Loucy (cell line): Measurements from ENCODE around the gene CALHM2.

Experiments
- H2AFZ ChIP-seq: fragments of 200-600 bp; sonication (generic); 2 replicates; pipeline ENCODE4 v1.6.0; 2016; ENCODE audit warnings: antibody characterized with exemption, mild to moderate bottlenecking, low read length, moderate library complexity
- H3F3A ChIP-seq: fragments of 200-600 bp; 2 replicates; pipeline ENCODE4 v1.6.0; 2016; ENCODE audit warnings: antibody characterized with exemption, low read depth, mild to moderate bottlenecking
- H3K27me3 ChIP-seq: fragments of 200-600 bp; sonication (generic); 2 replicates; pipeline ENCODE4 v1.6.1; 2014; ENCODE audit warnings: low read length, mild to moderate bottlenecking; ENCODE audit not compliant: insufficient read depth, poor library complexity, severe bottlenecking
- H3K36me3 ChIP-seq: fragments of 200-600 bp; sonication (generic); 2 replicates; pipeline ENCODE4 v1.6.1; 2016; ENCODE audit warnings: low read length; ENCODE audit not compliant: insufficient read depth
- H3K4me1 ChIP-seq: fragments of 200-600 bp; sonication (generic); 2 replicates; pipeline ENCODE4 v1.5.1; 2014; ENCODE audit warnings: low read length, mild to moderate bottlenecking; ENCODE audit not compliant: insufficient read depth, poor library complexity, severe bottlenecking
- H3K4me2 ChIP-seq: fragments of 200-600 bp; sonication (generic); 2 replicates; pipeline ENCODE4 v1.6.0; 2014; ENCODE audit warnings: antibody characterized with exemption, low read length, low read depth, mild to moderate bottlenecking; ENCODE audit not compliant: poor library complexity, severe bottlenecking
- H3K4me3 ChIP-seq: fragments of 200-600 bp; sonication (generic); 2 replicates; pipeline ENCODE4 v1.5.1; 2014; ENCODE audit warnings: low read length, mild to moderate bottlenecking, mixed read lengths; ENCODE audit not compliant: poor library complexity, severe bottlenecking
- H3K79me2 ChIP-seq: fragments of 200-600 bp; sonication (generic); 2 replicates; pipeline ENCODE4 v1.6.1; 2014; ENCODE audit warnings: low read length; ENCODE audit not compliant: insufficient read depth
- H3K9ac ChIP-seq: fragments of 200-600 bp; sonication (generic); 2 replicates; pipeline ENCODE4 v1.6.0; 2014; ENCODE audit warnings: mild to moderate bottlenecking, low read depth, low read length, moderate library complexity; ENCODE audit not compliant: poor library complexity, severe bottlenecking
- H3K9me2 ChIP-seq: fragments of 200-600 bp; sonication (generic); replicated peaks from 2 replicates; pipeline ENCODE4 v1.6.1; 2016; ENCODE audit warnings: low read depth, low read length, mixed read lengths
- H3K9me3 ChIP-seq: fragments of 200-600 bp; sonication (generic); 2 replicates; pipeline ENCODE4 v1.6.1; 2014; ENCODE audit warnings: mild to moderate bottlenecking, antibody characterized with exemption, low read length, low read depth; ENCODE audit not compliant: insufficient read depth
- H4K20me1 ChIP-seq: fragments of 200-600 bp; sonication (generic); 2 replicates; pipeline ENCODE4 v1.6.0; 2014; ENCODE audit warnings: antibody characterized with exemption, low read length, mild to moderate bottlenecking; ENCODE audit not compliant: insufficient read depth, poor library complexity, severe bottlenecking
- CTCF ChIP-seq: fragments of 200-600 bp; sonication (generic); conservative IDR thresholded peaks from 2 replicates; pipeline ENCODE4 v1.5.1; 2014; ENCODE audit warnings: mild to moderate bottlenecking, antibody characterized with exemption, low read length
- EZH2phosphoT487 ChIP-seq: fragments of 200-600 bp; IDR thresholded peaks from 2 replicates; pipeline ENCODE4 v1.6.1; 2018; ENCODE audit warnings: antibody characterized with exemption, mild to moderate bottlenecking, moderate library complexity, borderline replicate concordance

Gene CALHM2

GRCh38 chr10:103463499-103463898 lies 11.3 kb upstream of the CALHM2 start:
- Histone ChIP-seq H3K4me2 (no peak overlapping the region), H3K9ac (no peak overlapping the region), H3K9me2 (no peaks in the 10 kb centered on the region), H4K20me1 (no peaks in the 10 kb centered on the region), H3K79me2 (no peaks in the 10 kb centered on the region), H3K36me3 (no peaks in the 10 kb centered on the region), H3K9me3 (no peaks in the 10 kb centered on the region), H3K4me1 (peaks cover 36% of the 10 kb centered on the region), H3F3A (no peaks in the 10 kb centered on the region), H3K4me3 (no peak overlapping the region), H2AFZ (no peak overlapping the region), H3K27me3 (no peaks in the 10 kb centered on the region)
- TF ChIP-seq EZH2phosphoT487: no peak
- no peak for TF ChIP-seq CTCF

- no peaks in the 10 kb centered on the region for H3K36me3 ChIP-seq
- peak overlapping the region; percentile 14 for H3K9ac ChIP-seq
- peaks cover 14% of the 10 kb centered on the region for H3K4me1 ChIP-seq
- TF ChIP-seq CTCF (no peak), EZH2phosphoT487 (no peak)
- H3K4me2 ChIP-seq: no peak overlapping the region
- H4K20me1 ChIP-seq: no peaks in the 10 kb centered on the region
- H3K27me3 ChIP-seq: no peaks in the 10 kb centered on the region
- no peaks in the 10 kb centered on the region for H3F3A ChIP-seq
- no peaks in the 10 kb centered on the region for H3K9me3 ChIP-seq
- H3K9me2 ChIP-seq: no peaks in the 10 kb centered on the region
- no peak overlapping the region for H2AFZ ChIP-seq
- no peak overlapping the region for H3K4me3 ChIP-seq
- H3K79me2 ChIP-seq: no peaks in the 10 kb centered on the region
Observed at GRCh38 chr10:103459615-103460014, 7.4 kb upstream of the CALHM2 start.

GRCh38 chr10:103458720-103459119 lies 6.5 kb upstream of the CALHM2 start, which contains the start of gene CALHM1:
Gene CALHM1 (minus strand): TSS chr10:103458900. CDS start chr10:103458751, 149 bp downstream.
- no peaks in the 10 kb centered on the region for H3K27me3 ChIP-seq

More at GRCh38 chr10:103458720-103459119, 6.5 kb upstream of the CALHM2 start, which contains the start of gene CALHM1:
- Histone ChIP-seq H3K9me3 (no peaks in the 10 kb centered on the region), H4K20me1 (no peaks in the 10 kb centered on the region), H3K79me2 (no peaks in the 10 kb centered on the region), H3K4me3 (no peak within 1 kb of the TSS), H2AFZ (no peak within 1 kb of the TSS), H3K9me2 (no peaks in the 10 kb centered on the region), H3F3A (no peaks in the 10 kb centered on the region), H3K36me3 (no peaks in the 10 kb centered on the region), H3K4me1 (peaks cover 20% of the 10 kb centered on the region), H3K4me2 (no peak within 1 kb of the TSS), H3K9ac (peak within 1 kb of the TSS; percentile 14)
- TF ChIP-seq EZH2phosphoT487: no peak
- no peak for TF ChIP-seq CTCF
